ENCODE measurements around the gene STOML2.
A peak's percentile ranks its signal among the peaks of the same experiment; 100 is the strongest.
"Not testable (repeated sequence)": the region's sequence is repeated elsewhere in the genome, so short reads cannot be mapped to it uniquely, and the experiment has no call there.

The STOML2 gene

GRCh38 chr9:35102769-35103659, at the start of gene STOML2:
STOML2 (minus strand) TSS chr9:35103131; CDS start chr9:35103094, 37 bp downstream.
- peak; percentile 91 for FAIRE-seq

- FAIRE-seq, result not testable (repeated sequence)
Measured at GRCh38 chr9:35147941-35148563, 45.1 kb upstream of the STOML2 start.

- no peak for FAIRE-seq
Measured at GRCh38 chr9:35142037-35142436, 39.1 kb upstream of the STOML2 start.

DNA sequence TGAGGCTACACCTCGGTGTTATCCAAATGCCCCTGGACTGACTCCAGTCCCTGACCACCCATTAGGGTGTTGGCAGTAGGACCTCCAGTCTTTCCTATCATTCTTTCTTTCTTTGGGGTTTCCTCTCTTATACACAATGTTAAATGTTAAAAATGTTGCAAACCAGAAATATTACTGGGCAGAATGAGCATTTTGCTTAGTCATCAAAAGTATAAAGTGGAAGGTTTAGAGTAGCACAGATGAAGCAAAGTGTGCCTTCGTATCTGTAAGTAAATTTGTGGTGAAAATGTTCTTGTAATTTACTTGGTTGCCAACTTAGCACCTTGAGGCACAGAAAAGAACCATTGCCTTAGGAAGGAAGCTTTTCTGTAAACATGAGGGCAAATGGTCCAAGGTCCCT, 37.2 kb upstream of the STOML2 start:
- no peak for FAIRE-seq

- no peak for FAIRE-seq
Measured at GRCh38 chr9:35136866-35137265, 33.9 kb upstream of the STOML2 start.

DNA sequence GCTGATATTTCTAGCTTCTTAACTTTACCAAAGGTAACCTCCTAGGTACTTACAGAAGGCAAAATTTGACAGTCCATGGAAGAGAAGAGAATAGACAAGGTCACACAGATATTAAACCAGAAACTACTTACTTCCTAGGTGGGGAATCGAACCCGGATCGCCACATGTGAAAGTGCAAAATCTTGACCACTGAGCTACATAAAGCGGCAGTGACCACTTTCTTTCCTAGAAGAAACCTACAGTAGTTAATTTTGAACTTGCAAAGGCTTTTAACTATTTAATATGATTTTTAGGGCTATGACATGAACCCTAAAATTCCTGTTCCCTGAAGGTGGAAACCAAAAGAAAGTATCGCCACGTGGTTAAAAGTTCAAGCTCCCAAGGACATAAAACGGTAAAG, 33.1 kb upstream of the STOML2 start:
- no peak for FAIRE-seq

DNA sequence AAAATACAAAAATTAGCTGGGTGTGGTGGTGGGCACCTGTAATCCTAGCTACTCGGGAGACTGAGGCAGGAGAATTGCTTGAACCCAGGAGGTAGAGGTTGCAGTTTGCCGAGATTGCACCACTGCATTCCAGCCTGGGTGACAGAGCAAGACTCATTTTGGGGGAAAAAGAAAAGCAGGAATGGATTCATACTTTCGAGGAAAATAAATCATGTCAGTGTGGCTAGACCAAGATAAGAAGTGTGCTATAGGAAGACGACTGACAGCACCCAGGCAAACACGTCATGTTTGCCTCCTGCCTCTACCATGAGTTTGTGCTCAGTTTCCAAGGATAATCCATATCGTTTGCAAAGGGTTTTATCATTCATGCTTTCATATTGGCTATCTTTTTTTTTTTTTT, 32.0 kb upstream of the STOML2 start:
- FAIRE-seq, result no peak

DNA sequence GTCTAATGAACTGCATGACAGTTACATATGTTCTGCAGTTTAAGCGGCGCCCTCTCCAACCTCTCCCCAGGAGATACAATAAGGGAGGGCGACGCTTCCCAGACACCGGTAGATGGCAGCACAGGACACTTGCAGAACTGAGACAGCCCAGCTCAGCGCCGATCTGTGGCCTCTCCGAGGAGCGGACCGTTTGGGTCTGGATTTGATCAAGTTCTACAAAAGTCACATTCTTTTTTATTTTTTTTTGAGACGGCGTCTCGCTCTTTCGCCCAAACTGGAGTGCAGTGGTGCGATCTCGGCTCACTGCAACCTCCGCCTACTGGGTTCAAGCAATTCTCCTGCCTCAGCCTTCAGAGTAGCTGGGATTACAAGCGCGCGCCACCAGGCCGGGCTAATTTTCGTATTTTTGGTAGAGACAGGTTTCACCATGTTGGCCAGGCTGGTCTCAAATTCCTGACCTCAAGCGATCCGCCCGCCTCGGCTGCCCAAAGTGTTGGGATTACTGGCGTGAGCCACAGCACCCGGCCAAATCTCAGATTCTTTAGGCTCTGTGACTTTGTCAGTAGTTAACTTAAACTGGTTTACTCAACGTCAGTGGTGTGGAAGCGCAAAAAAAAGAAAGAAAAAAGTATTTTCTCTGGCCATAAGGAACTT, 14.1 kb upstream of the STOML2 start:
- peak; percentile 91 for FAIRE-seq

DNA sequence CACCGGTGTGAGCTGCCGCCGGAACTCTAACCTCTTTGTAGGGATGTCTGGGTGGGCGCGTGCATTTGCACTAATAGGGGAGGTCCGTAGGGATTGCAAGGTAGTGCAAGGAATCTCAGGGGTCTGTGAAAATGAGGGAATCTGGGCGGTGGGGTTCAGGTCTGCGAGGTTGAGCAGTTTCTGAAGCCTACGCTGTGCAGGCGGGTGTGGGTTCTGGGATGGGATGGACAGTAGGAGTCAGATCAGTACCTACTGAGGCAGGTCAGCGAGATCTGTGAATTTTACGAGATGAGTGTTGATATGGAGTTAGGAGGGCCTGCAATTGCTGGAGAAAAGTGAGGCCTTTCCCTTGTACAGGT, 13.6 kb upstream of the STOML2 start:
- FAIRE-seq, result no peak

- FAIRE-seq, result peak; percentile 96
Measured at GRCh38 chr9:35115680-35116538, 13.0 kb upstream of the STOML2 start, which contains the start of gene ATOSB. ATOSB (minus strand) TSS chr9:35115862; CDS start chr9:35108274, 7,588 bp downstream.

GRCh38 chr9:35114840-35115628, 12.1 kb upstream of the STOML2 start:
- no peak for FAIRE-seq

- peak; percentile 90 for FAIRE-seq
Measured at GRCh38 chr9:35114113-35114839, 11.3 kb upstream of the STOML2 start.

GRCh38 chr9:35112257-35113020, 9.5 kb upstream of the STOML2 start:
- FAIRE-seq, result no peak

DNA sequence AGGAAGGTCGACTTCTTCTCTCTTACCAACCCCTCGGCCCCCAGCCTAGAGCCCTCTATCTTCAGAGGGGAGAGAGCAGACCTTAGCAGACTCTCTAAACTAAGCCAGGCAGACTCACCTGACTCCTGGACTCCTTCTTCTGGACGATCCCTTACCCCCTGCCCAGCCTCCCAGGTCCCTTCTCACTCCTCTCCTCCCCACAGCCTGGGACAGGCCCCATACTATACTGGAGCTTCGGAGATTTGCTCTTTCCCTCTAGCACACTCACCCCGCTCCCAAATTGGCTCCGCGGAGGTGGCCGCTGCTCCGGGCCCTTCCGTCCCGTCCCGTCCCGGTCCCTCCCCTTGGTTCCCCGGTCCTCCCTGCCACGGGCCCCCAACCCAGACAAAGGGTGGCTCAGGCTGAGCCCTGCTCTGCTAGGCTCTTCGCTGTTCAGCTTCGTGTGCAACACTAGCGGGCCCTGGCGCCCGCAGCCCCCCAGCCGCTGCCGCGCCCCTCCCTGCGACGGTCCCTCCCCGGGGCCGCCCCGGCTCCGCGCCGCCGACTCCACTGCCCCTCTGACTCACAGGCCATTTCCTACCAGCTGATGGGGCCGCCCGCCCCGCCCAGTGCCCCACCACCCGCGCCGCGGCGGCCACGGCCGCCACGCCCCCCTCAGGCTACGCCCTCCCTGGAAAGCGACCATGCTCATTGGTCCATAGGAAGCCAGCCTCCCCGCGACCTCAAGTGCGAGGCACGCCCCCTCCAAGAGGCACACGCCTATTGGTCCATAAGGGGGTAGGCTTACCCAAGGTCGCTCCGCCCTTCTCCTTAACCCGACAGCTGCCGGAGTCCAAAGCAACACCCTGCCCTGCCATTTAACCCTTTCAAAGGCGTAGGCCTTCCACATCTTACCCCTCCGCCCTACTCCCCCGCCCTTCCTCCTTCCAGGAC, 8.3 kb upstream of the STOML2 start:
- peak; percentile 74 for FAIRE-seq

- FAIRE-seq, result no peak
Measured at GRCh38 chr9:35110327-35110761, 7.4 kb upstream of the STOML2 start.

GRCh38 chr9:35108946-35109575, 6.1 kb upstream of the STOML2 start:
- FAIRE-seq, result no peak

DNA sequence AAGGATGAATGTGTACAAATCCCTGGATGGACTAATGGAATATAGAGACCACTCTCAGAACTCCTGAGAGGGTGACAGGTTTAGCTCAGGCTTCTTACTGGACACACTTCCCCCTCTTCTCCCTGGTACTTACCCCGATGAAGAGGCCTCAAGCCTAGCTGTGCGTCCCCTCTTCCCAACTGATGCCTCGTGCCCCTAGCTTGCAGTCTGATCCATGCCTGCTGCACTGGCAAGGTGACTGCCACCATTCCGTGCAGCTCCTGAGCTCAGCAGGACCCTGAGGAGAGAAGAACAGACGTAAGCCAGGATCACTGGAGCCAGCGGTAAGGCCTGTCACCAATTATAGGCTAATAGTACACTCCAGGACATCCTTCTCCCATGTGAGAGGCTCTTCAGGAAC, 5.5 kb upstream of the STOML2 start:
- no peak for FAIRE-seq
